Skin epidermis (tissue), 12 donors: ENCODE measurements around the gene ABCA7.

Source experiments
- H3K27ac ChIP-seq, 21 experiments: fragments of 200-600 bp; sonication (generic) in 11 of 21; one replicate each; pipeline ENCODE4 v1.5.0; 2020; ENCODE audit warnings: mild to moderate bottlenecking in 3 of 21, inconsistent platforms in 2 of 21, moderate library complexity in 2 of 21
- H3K4me3 ChIP-seq, 7 experiments: fragments of 200-600 bp; sonication (generic) in 2 of 7; one replicate each; pipeline ENCODE4 v1.5.0; 2020; ENCODE audit warnings: inconsistent platforms in 2 of 7, mild to moderate bottlenecking in 2 of 7, moderate library complexity in 1 of 7

ABCA7 gene

GRCh38 chr19:1027650-1028061 lies 12.3 kb upstream of the ABCA7 start:
- H3K4me3 ChIP-seq = peak overlapping the region; percentile 88 to 99 (median 98)
- peak overlapping the region; percentile 20 to 99 (median 97) for H3K27ac ChIP-seq

DNA sequence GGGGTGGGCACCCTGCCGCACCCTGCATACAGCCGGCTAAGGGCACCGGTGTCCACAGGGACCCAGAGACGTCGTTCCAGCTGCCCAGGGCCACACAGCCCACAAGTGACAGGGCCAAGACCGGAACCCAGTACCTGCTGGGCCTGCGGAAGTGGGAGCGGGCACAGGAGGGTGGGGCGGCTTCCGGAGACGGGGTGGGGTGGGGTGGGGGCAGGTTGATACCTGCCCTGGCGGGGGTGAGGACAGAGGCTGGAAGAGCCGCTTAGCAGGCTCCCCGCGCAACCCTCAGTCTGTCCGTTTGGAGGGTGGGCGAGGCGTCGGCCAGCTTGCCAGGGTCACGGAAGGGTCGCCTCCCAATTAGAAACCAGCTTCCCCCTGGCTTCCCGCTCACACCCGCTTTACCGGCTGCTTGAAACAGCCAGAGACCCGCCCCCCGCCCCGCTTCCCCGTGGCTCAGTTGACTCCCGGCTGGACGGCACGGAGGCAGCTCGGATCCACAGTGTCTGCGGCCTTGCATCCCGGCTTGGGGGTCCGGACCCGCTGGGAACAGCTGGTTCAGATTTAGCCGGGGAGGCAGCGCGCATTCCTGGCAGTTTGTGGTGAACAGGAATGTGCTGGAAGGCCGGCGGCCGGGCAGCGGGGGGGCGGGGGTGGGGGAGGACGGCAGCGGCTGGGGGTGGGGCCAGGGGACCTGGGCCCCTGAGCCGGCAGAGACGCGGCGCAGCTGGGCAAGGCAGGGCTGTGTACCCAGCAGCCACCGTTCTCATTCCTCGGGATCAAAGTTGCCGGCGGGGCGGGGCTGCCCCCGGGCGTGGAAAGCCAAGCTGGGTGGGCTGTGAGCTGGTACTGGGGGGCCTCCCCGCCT lies 11.6 kb upstream of the ABCA7 start:
- H3K4me3 ChIP-seq = peak overlapping the region; percentile 88 to 99 (median 98)
- H3K27ac ChIP-seq = peak overlapping the region; percentile 20 to 99 (median 97)

GRCh38 chr19:1032264-1032867 lies 7.5 kb upstream of the ABCA7 start:
- Histone ChIP-seq H3K4me3 (no peak overlapping the region), H3K27ac (no peak overlapping the region)

DNA sequence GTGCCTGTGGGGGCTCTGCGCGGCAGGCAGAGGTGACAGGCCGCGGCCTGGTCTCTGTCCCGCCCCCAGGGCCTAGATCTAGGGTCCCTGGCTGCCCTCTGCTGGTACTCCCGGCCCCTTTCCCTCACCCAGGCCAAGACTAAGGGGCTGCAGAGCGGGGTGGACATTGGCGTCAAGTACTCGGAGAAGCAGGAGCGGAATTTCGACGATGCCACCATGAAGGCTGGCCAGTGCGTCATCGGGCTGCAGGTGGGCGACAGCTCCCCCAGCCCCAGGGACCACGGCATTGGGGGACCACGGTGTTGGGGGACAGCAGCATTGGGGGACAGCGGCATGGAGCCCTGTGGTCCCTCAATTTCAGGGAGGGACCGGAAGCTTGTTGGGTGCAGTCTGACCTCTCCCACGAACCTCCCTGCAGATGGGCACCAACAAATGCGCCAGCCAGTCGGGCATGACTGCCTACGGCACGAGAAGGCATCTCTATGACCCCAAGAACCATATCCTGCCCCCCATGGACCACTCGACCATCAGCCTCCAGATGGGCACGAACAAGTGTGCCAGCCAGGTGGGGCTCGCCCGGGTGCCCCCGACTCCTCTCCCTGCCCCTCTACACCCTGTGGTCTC lies 3.8 kb upstream of the ABCA7 start:
- no peak overlapping the region for H3K27ac ChIP-seq

GRCh38 chr19:1037621-1038064 lies 2.3 kb upstream of the ABCA7 start:
- Histone ChIP-seq H3K4me3 (no peak overlapping the region), H3K27ac (peak overlapping the region in 16 of 21 experiments; percentile 34 to 92 (median 72))

More for the DNA sequence above, 3.8 kb upstream of the ABCA7 start:
- H3K4me3 ChIP-seq = no peak overlapping the region

DNA sequence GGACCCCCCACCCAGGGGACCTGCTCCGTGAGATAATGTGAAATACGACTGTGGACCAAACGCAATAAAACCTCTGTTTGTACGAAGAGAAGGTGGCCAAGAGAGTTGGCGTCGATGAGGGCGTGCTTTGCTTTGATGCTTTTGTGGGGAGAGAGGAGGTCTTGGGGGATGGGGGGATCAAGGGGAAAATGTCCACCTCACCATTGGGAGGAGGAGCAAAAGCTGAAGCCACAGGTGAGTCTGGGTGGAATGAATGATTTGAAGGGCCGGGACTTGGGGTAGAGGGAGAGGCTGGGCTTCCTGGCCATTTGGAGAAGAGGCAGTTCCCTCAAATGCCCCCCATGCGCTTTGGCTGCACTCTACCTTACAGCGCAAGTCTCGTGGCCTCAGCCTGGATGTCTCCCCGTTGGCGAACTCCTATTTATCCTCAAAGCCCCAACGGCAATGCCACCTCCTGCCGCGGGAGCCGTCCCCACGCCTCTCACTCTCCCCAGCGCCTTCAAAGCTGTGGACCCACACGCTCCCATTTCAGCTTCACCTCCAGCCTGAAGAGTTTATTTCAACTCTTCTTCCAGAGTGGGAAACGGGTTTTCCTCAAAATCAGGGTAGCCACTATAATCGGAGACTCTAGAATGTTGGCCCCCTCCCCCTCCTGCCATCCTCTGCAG lies 795 bp upstream of the ABCA7 start:
- Histone ChIP-seq H3K4me3 (peak overlapping the region in 5 of 7 experiments; percentile 35 to 57 (median 46)), H3K27ac (peak overlapping the region in 13 of 21 experiments; percentile 17 to 87 (median 71))

DNA sequence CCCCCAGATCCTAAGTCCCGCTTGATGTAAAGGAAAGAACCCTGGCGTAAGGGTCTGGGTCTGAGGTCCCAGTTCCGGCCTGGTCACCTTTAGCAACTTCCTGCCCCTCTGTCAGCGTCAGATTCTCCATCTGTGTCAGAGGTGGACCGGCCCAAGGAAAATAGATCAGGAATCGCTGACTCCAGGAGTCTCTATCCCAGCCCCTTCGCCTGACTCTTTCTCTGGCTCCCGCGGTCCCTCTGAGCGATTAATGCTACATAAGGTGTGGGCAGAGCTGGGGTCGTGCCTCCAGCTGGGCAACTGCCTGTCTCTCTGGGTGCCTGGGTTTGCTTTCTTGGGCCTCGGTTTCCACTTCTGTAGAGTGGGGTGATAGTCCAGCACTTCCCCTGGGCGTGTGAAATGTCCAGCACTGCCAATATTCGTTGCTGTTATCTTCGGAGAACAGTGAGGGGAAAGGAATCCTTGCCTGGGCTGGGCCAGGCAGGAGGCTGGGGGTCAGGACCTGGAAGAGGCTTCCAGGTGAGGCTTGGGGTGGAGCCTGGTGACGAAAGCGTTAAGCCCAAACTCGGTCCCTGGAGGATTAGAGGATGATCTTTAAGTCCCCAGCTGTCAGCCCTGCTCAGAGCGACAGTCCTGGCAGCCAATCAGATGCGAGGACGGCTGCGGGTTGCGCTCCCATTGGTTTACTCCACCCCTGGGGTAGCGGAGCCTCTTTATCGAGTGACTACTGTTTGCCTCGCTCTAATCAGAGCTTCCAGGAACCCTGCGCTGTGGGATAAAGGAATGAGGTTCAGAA lies 767 bp downstream of the ABCA7 start:
- Histone ChIP-seq H3K27ac (peak overlapping the region in 20 of 21 experiments; percentile 19 to 87 (median 68)), H3K4me3 (peak overlapping the region; percentile 35 to 60 (median 47))

DNA sequence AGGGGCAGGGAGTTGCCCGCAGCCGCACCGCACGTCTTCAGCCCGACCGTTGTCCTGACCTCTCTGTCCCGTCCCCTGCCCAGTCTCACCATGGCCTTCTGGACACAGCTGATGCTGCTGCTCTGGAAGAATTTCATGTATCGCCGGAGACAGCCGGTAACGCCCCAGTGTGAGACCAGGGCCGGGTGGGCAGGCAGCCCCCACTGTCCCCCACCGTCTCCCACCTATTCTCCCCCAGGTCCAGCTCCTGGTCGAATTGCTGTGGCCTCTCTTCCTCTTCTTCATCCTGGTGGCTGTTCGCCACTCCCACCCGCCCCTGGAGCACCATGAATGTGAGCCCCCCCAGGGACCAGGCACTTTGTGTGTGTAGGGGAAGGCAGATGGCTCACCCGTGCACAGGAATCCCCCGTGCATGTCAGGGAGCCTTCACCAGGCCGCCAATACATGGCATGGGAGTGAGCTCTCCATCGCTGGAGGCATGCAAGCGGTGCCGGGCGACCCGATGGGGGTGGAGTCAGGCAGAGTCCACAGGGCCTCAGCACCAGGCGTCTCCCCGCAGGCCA lies 1.4 kb downstream of the ABCA7 start:
- peak overlapping the region; percentile 35 to 60 (median 47) for H3K4me3 ChIP-seq
- peak overlapping the region in 14 of 21 experiments; percentile 6 to 87 (median 63) for H3K27ac ChIP-seq

DNA sequence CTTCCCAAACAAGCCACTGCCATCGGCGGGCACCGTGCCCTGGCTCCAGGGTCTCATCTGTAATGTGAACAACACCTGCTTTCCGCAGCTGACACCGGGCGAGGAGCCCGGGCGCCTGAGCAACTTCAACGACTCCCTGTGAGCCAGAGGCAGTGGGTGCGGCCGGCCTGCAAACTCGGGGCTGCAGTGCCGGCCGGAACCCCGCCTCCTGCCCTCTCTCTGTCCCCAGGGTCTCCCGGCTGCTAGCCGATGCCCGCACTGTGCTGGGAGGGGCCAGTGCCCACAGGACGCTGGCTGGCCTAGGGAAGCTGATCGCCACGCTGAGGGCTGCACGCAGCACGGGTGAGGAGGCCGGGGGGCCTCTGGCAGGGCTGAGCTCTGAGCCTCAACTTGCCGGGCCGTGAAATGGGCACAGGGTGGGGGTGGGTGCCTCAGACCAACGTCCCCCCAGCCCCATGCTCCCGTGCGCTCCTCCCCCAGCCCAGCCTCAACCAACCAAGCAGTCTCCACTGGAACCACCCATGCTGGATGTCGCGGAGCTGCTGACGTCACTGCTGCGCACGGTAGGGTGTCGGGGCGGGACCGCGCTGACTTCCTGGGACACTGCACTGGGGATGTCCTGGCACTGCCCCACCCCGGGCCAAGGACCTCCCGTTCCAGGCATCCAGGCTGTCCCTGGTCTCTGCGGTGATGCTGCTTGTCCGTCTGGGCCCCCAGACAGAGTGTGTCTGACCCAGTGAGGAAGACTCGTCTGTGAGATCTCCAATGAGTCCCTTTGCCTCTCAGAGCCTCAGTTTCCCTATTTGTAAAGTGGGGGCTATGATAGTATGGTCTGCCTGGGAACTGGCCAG lies 2.2 kb downstream of the ABCA7 start:
- Histone ChIP-seq H3K27ac (peak overlapping the region in 15 of 21 experiments; percentile 39 to 86 (median 69)), H3K4me3 (peak overlapping the region in 4 of 7 experiments; percentile 2 to 60 (median 26))

DNA sequence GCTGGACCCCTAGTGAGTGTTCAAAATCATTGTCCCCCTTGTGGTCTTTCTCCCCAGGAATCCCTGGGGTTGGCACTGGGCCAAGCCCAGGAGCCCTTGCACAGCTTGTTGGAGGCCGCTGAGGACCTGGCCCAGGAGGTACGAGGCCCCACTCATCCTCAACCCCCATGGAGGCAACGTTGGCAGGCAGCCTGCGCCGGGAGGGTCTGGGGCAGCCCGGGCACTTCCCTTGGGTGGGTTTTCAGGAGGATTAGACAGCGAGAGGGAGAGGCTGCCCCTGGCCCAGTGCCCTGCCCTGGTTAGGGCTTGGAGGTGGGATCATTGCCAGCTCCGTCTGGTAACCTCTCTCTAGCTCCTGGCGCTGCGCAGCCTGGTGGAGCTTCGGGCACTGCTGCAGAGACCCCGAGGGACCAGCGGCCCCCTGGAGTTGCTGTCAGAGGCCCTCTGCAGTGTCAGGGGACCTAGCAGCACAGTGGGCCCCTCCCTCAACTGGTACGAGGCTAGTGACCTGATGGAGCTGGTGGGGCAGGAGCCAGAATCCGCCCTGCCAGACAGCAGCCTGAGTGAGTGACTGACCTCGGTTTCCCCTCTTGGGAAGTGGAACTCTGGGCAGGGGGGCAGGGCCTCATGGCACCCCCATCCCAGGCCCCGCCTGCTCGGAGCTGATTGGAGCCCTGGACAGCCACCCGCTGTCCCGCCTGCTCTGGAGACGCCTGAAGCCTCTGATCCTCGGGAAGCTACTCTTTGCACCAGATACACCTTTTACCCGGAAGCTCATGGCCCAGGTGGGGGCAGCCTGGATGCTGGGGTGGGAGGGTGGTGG lies 3.0 kb downstream of the ABCA7 start:
- Histone ChIP-seq H3K27ac (peak overlapping the region in 13 of 21 experiments; percentile 14 to 86 (median 71)), H3K4me3 (peak overlapping the region in 2 of 7 experiments; percentile 47 to 60)

GRCh38 chr19:1045247-1045603 lies 5.3 kb downstream of the ABCA7 start:
- no peak overlapping the region for H3K4me3 ChIP-seq
- no peak overlapping the region for H3K27ac ChIP-seq

DNA sequence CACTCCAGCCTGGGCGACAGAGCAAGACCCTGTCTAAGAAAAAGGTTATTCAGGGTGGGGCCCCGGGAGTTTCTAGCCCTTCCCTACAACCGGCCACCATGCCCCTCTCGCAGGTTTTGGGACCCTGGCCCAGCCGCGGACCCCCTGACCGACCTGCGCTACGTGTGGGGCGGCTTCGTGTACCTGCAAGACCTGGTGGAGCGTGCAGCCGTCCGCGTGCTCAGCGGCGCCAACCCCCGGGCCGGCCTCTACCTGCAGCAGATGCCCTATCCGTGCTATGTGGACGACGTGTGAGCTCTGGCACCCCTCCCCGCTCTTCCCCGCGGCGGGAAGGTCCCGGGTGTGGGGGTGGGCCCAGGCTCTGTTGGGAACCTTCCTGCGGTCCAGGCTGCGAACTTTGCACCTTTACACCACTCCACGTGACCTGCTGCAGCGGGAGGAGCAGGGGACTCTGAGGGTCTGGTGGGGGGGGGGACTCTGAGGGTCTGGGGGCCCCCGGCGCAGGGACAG lies 6.3 kb downstream of the ABCA7 start:
- Histone ChIP-seq H3K27ac (no peak overlapping the region), H3K4me3 (no peak overlapping the region)

- peak overlapping the region in 3 of 21 experiments; percentile 6 to 42 (median 25) for H3K27ac ChIP-seq
- no peak overlapping the region for H3K4me3 ChIP-seq
Observed at GRCh38 chr19:1046836-1047695, 7.2 kb downstream of the ABCA7 start.

DNA sequence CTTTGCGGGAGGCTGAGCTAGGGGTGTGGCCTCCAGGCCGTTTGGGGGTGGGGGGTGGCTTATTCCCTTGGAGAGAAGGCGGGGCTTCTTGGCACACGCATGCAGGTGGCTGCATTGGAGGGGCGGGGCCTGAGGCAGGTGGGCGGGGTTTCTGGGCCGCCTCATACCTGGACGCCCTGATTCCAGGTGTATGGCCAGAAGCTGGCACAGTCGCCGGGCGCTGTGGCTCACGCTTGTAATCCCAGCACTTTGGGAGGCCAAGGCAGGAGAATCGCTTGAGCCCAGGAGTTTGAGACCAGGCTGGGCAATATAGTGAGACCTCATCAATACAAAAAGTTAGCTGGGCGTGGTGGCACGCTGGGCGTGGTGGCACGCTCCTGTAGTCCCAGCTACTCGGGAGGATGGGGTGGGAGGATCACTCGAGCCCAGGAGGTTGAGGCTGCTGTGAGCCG lies 7.8 kb downstream of the ABCA7 start:
- no peak overlapping the region for H3K4me3 ChIP-seq
- peak overlapping the region in 2 of 21 experiments; percentile 25 to 42 for H3K27ac ChIP-seq

- Histone ChIP-seq H3K4me3 (no peak overlapping the region), H3K27ac (no peak overlapping the region)
Observed at GRCh38 chr19:1049106-1049505, 9.2 kb downstream of the ABCA7 start.

- Histone ChIP-seq H3K27ac (no peak overlapping the region), H3K4me3 (no peak overlapping the region)
Observed at GRCh38 chr19:1049800-1050199, 9.9 kb downstream of the ABCA7 start.
